NCI-H1048 (cell line): ENCODE measurements around the gene OBI1.

Source experiments
- DNase-seq: peaks from one replicate; lab custom pipeline; 2025; lab: John Stamatoyannopoulos, UW

OBI1 gene

GRCh38 chr13:78586706-78587105 lies 72.2 kb downstream of the OBI1 start:
- no peak for DNase-seq

- no peak for DNase-seq
Measured at GRCh38 chr13:78576261-78576660, 82.7 kb downstream of the OBI1 start.

GRCh38 chr13:78572459-78572858 lies 86.5 kb downstream of the OBI1 start:
- DNase-seq = no peak

- no peak for DNase-seq
Measured at GRCh38 chr13:78569029-78569428, 89.9 kb downstream of the OBI1 start.

- DNase-seq = no peak
Measured at GRCh38 chr13:78566631-78567030, 92.3 kb downstream of the OBI1 start.
